ENCODE results near the gene POM121C. TPM values are rescaled to one million over a fixed set of nuclear protein-coding genes. Genes with fewer than 3 reads are reported as not detected.

The POM121C gene
- total RNA-seq (ENCODE audit: low replicate concordance): 7.4 and 15.3 TPM in 2 replicates

GRCh38 chr7:75485979-75486643, at the start of gene POM121C:
Gene POM121C (minus strand): TSS chr7:75486299. CDS start chr7:75441496, 44,803 bp downstream.

GRCh38 chr7:75492020-75492419, 5.9 kb upstream of the POM121C start, which contains the start of gene SPDYE5:
Gene SPDYE5 (plus strand): TSS chr7:75492320. CDS start chr7:75494048, 1,728 bp downstream.

GRCh38 chr7:75395329-75395728, 90.8 kb downstream of the POM121C start, which contains the start of gene TRIM73:
Gene TRIM73 (plus strand): TSS chr7:75395629. CDS start chr7:75398934, 3,305 bp downstream.

Other genes starting within 250 kb of the POM121C start
- gene TRIM73, start 90.7 kb downstream of the POM121C start, total RNA-seq (ENCODE audit: low replicate concordance): 0.68 and 1.3 TPM in 2 replicates
- 0.12 TPM in 1 of 2 replicates, not detected in the other for gene SPDYE5, start 6.0 kb upstream of the POM121C start, total RNA-seq (ENCODE audit: low replicate concordance)

Data from smooth muscle cell of the coronary artery (primary cell).